GM12892 (cell line): ENCODE measurements around the gene TBC1D14.

ENCODE experiments used
- POLR2A ChIP-seq: IDR thresholded peaks from 2 replicates; pipeline ENCODE4 v1.6.1; 2011; ENCODE audit warnings: low read depth, low read length, control low read depth
- POLR2AphosphoS5 ChIP-seq: IDR thresholded peaks from 2 replicates; pipeline ENCODE4 v1.6.1; 2011; ENCODE audit warnings: low read depth, low read length, control low read depth

- no peak for TF ChIP-seq POLR2A
- no peak for TF ChIP-seq POLR2AphosphoS5
Observed at GRCh38 chr4:7062816-7063215, 153.2 kb downstream of the TBC1D14 start.
